T-helper 2 cell treated with Interferon-gamma antibody and Interleukin-4, amounts not matched to agents 5 μg/mL and 100 μg/mL, for 36 hours (primary cell): ENCODE data around the gene IL17RC.

Experiments used
- DNase-seq: peaks from one replicate; pipeline ENCODE4 v3.0.0; 2021; ENCODE audit warnings: low spot score
- H3K27ac Mint-ChIP-seq: one replicate; pipeline ENCODE4 v1.8.0; 2021; ENCODE audit warnings: mild to moderate bottlenecking, mixed read lengths
- H3K27me3 Mint-ChIP-seq: one replicate; pipeline ENCODE4 v1.8.0; 2021; ENCODE audit warnings: low read depth, mixed read lengths
- H3K36me3 Mint-ChIP-seq: one replicate; pipeline ENCODE4 v1.8.0; 2021; ENCODE audit warnings: low read depth, mixed read lengths
- H3K4me1 Mint-ChIP-seq: one replicate; pipeline ENCODE4 v1.8.0; 2021; ENCODE audit warnings: low read depth, mixed read lengths
- H3K4me3 Mint-ChIP-seq: one replicate; pipeline ENCODE4 v1.8.0; 2022; ENCODE audit warnings: mild to moderate bottlenecking, moderate library complexity, mixed read lengths
- H3K9me3 Mint-ChIP-seq: one replicate; pipeline ENCODE4 v1.8.0; 2021; ENCODE audit warnings: mixed read lengths

Gene IL17RC

GRCh38 chr3:9901967-9902366, 14.9 kb upstream of the IL17RC start:
- H3K4me1 Mint-ChIP-seq, result peaks cover 26% of the 10 kb centered on the region
- H3K36me3 Mint-ChIP-seq, result no peaks in the 10 kb centered on the region
- no peaks in the 10 kb centered on the region for H3K27me3 Mint-ChIP-seq
- peak; percentile 43 for DNase-seq
- H3K4me3 Mint-ChIP-seq, result peak overlapping the region; percentile 19
- H3K27ac Mint-ChIP-seq, result peak overlapping the region; percentile 26
- H3K9me3 Mint-ChIP-seq, result no peaks in the 10 kb centered on the region

GRCh38 chr3:9902372-9903237, 14.3 kb upstream of the IL17RC start, which contains the start of gene IL17RE:
TSS of gene IL17RE (plus strand) at chr3:9902848. CDS start at chr3:9902933, 85 bp downstream.
- H3K27ac Mint-ChIP-seq, result peak within 1 kb of the TSS; percentile 26
- H3K4me1 Mint-ChIP-seq, result peaks cover 26% of the 10 kb centered on the region
- peak within 1 kb of the TSS; percentile 19 for H3K4me3 Mint-ChIP-seq
- DNase-seq, result no peak
- no peaks in the 10 kb centered on the region for H3K36me3 Mint-ChIP-seq
- H3K27me3 Mint-ChIP-seq, result no peaks in the 10 kb centered on the region
- no peaks in the 10 kb centered on the region for H3K9me3 Mint-ChIP-seq

- no peaks in the 10 kb centered on the region for H3K36me3 Mint-ChIP-seq
- no peak overlapping the region for H3K27ac Mint-ChIP-seq
- no peaks in the 10 kb centered on the region for H3K9me3 Mint-ChIP-seq
- H3K4me3 Mint-ChIP-seq, result no peak overlapping the region
- no peaks in the 10 kb centered on the region for H3K27me3 Mint-ChIP-seq
- DNase-seq, result peak; percentile 22
- peaks cover 26% of the 10 kb centered on the region for H3K4me1 Mint-ChIP-seq
Measured at GRCh38 chr3:9903238-9903624, 13.7 kb upstream of the IL17RC start.

GRCh38 chr3:9903904-9904303, 13.0 kb upstream of the IL17RC start:
- Mint-ChIP-seq H3K27ac (peak overlapping the region; percentile 10), H3K4me3 (no peak overlapping the region), H3K9me3 (no peaks in the 10 kb centered on the region), H3K36me3 (no peaks in the 10 kb centered on the region), H3K4me1 (peaks cover 23% of the 10 kb centered on the region), H3K27me3 (no peaks in the 10 kb centered on the region)
- no peak for DNase-seq

- H3K9me3 Mint-ChIP-seq, result no peaks in the 10 kb centered on the region
- peaks cover 2% of the 10 kb centered on the region for H3K27me3 Mint-ChIP-seq
- peaks cover 19% of the 10 kb centered on the region for H3K4me1 Mint-ChIP-seq
- no peak overlapping the region for H3K4me3 Mint-ChIP-seq
- no peaks in the 10 kb centered on the region for H3K36me3 Mint-ChIP-seq
- H3K27ac Mint-ChIP-seq, result no peak overlapping the region
- no peak for DNase-seq
Measured at GRCh38 chr3:9906480-9906879, 10.4 kb upstream of the IL17RC start.

- no peaks in the 10 kb centered on the region for H3K36me3 Mint-ChIP-seq
- peaks cover 4% of the 10 kb centered on the region for H3K27me3 Mint-ChIP-seq
- H3K27ac Mint-ChIP-seq, result no peak overlapping the region
- H3K9me3 Mint-ChIP-seq, result no peaks in the 10 kb centered on the region
- no peak for DNase-seq
- H3K4me3 Mint-ChIP-seq, result no peak overlapping the region
- peaks cover 13% of the 10 kb centered on the region for H3K4me1 Mint-ChIP-seq
Measured at GRCh38 chr3:9908286-9908685, 8.6 kb upstream of the IL17RC start.

GRCh38 chr3:9909221-9910013, 7.5 kb upstream of the IL17RC start:
- H3K9me3 Mint-ChIP-seq, result no peaks in the 10 kb centered on the region
- H3K36me3 Mint-ChIP-seq, result no peaks in the 10 kb centered on the region
- peaks cover 6% of the 10 kb centered on the region for H3K4me1 Mint-ChIP-seq
- H3K27ac Mint-ChIP-seq, result no peak overlapping the region
- H3K27me3 Mint-ChIP-seq, result peaks cover 4% of the 10 kb centered on the region
- DNase-seq, result no peak
- H3K4me3 Mint-ChIP-seq, result no peak overlapping the region

GRCh38 chr3:9911863-9912262, 5.0 kb upstream of the IL17RC start:
- H3K4me1 Mint-ChIP-seq, result peaks cover 12% of the 10 kb centered on the region
- H3K4me3 Mint-ChIP-seq, result no peak overlapping the region
- H3K9me3 Mint-ChIP-seq, result no peaks in the 10 kb centered on the region
- peaks cover 7% of the 10 kb centered on the region for H3K27me3 Mint-ChIP-seq
- no peak for DNase-seq
- no peak overlapping the region for H3K27ac Mint-ChIP-seq
- H3K36me3 Mint-ChIP-seq, result no peaks in the 10 kb centered on the region

- Mint-ChIP-seq H3K4me1 (peaks cover 12% of the 10 kb centered on the region), H3K9me3 (no peaks in the 10 kb centered on the region), H3K4me3 (no peak overlapping the region), H3K36me3 (no peaks in the 10 kb centered on the region), H3K27me3 (peaks cover 7% of the 10 kb centered on the region), H3K27ac (no peak overlapping the region)
- peak; percentile 29 for DNase-seq
Measured at GRCh38 chr3:9912294-9912935, 4.5 kb upstream of the IL17RC start.

GRCh38 chr3:9913601-9914000, 3.3 kb upstream of the IL17RC start:
- Mint-ChIP-seq H3K4me3 (no peak overlapping the region), H3K9me3 (no peaks in the 10 kb centered on the region), H3K27ac (no peak overlapping the region), H3K4me1 (peaks cover 12% of the 10 kb centered on the region), H3K27me3 (peaks cover 7% of the 10 kb centered on the region), H3K36me3 (no peaks in the 10 kb centered on the region)
- no peak for DNase-seq

GRCh38 chr3:9914011-9914410, 2.9 kb upstream of the IL17RC start:
- H3K4me3 Mint-ChIP-seq, result no peak overlapping the region
- H3K9me3 Mint-ChIP-seq, result no peaks in the 10 kb centered on the region
- no peak overlapping the region for H3K27ac Mint-ChIP-seq
- DNase-seq, result no peak
- peaks cover 7% of the 10 kb centered on the region for H3K27me3 Mint-ChIP-seq
- no peaks in the 10 kb centered on the region for H3K36me3 Mint-ChIP-seq
- H3K4me1 Mint-ChIP-seq, result peaks cover 12% of the 10 kb centered on the region

- H3K27me3 Mint-ChIP-seq, result peaks cover 7% of the 10 kb centered on the region
- H3K4me1 Mint-ChIP-seq, result peaks cover 12% of the 10 kb centered on the region
- no peaks in the 10 kb centered on the region for H3K9me3 Mint-ChIP-seq
- DNase-seq, result no peak
- peak overlapping the region; percentile 46 for H3K4me3 Mint-ChIP-seq
- no peak overlapping the region for H3K27ac Mint-ChIP-seq
- H3K36me3 Mint-ChIP-seq, result no peaks in the 10 kb centered on the region
Measured at GRCh38 chr3:9914559-9915253, 2.2 kb upstream of the IL17RC start.

GRCh38 chr3:9915254-9916141, 1.4 kb upstream of the IL17RC start:
- Mint-ChIP-seq H3K36me3 (no peaks in the 10 kb centered on the region), H3K27me3 (peaks cover 6% of the 10 kb centered on the region), H3K4me3 (peak overlapping the region; percentile 77), H3K4me1 (peaks cover 12% of the 10 kb centered on the region), H3K9me3 (no peaks in the 10 kb centered on the region), H3K27ac (no peak overlapping the region)
- DNase-seq, result no peak
